ENCODE measurements around the gene PTGFRN. TPM values are rescaled to one million over a fixed set of nuclear protein-coding genes. Genes with fewer than 3 reads are reported as not detected.

PTGFRN gene
- total and polyA plus RNA-seq, 2 of the 4 experiments (the other 2 are of a cell fraction) = 0.90 to 1.1 TPM

- H2AK5ac ChIP-seq (ENCODE audit: low read depth, low read length) = no peak overlapping the region
- BruUV-seq (replicated peaks) = no TSS peak
- H3K9me3 ChIP-seq (ENCODE audit: control insufficient read depth, insufficient read depth, low read length) = no peaks in the 10 kb centered on the region
- dilution Hi-C loops (cut with HindIII; ENCODE audit: low sequenced_read_pairs, unreplicated experiment) (no loop called here), in situ Hi-C loops (cut with MboI; ENCODE audit: low sequenced_read_pairs) (no loop called here), intact Hi-C loops (cut with micrococcal nuclease) (no loop called here)
- no peak overlapping the region for H3K9ac ChIP-seq (ENCODE audit: low read depth, low read length)
- no peaks in the 10 kb centered on the region for H3K4me1 ChIP-seq (ENCODE audit: control insufficient read depth, insufficient read depth, low read length)
- ChIA-PET POLR2A (ENCODE audit: unreplicated experiment) (no interaction called here), CTCF (no interaction called here)
- no peak overlapping the region for H3K27ac ChIP-seq (ENCODE audit: insufficient read depth, low read length)
- H3K9me1 ChIP-seq (ENCODE audit: insufficient read depth, low read length) = no peaks in the 10 kb centered on the region
- H4K20me1 ChIP-seq (ENCODE audit: insufficient read depth, low read length) = no peaks in the 10 kb centered on the region
- TF ChIP-seq CEBPB (IDR thresholded peaks at IDR 0.05; ENCODE audit: low read depth, low read length) (no peak), CTCF (conservative IDR thresholded peaks at IDR 0.05; ENCODE audit: low read depth, low read length) (no peak)
- H3K4me3 ChIP-seq (ENCODE audit: insufficient read depth, low read depth, low read length) = no peak overlapping the region
- no peak overlapping the region for H3K4ac ChIP-seq (ENCODE audit: low read depth, low read length)
- DNase-seq (no peak), ATAC-seq (ENCODE audit: low read depth) (no peak)
- H4K8ac ChIP-seq (ENCODE audit: low read depth in 2 of 2, low read length in 2 of 2) = no peak overlapping the region
- no peak overlapping the region for H3K4me2 ChIP-seq (ENCODE audit: low read depth, low read length)
- H4K5ac ChIP-seq (ENCODE audit: low read depth, low read length) = no peak overlapping the region
- H3K27me3 ChIP-seq (ENCODE audit: control insufficient read depth, insufficient read depth, low read length) = no peaks in the 10 kb centered on the region; the same call in 1 of the 2 replicates
- H3K14ac ChIP-seq (replicated peaks; ENCODE audit: low read depth, low read length) = no peak overlapping the region
- no peak overlapping the region for H3K56ac ChIP-seq (ENCODE audit: extremely low read depth, insufficient read depth, low read length)
- H3K18ac ChIP-seq (ENCODE audit: low read depth, low read length) = no peak overlapping the region
- H2BK15ac ChIP-seq (ENCODE audit: low read depth, low read length) = no peak overlapping the region
- WGBS, 2 experiments (ENCODE audit: extremely low coverage in 2 of 2, insufficient read length in 1 of 2) = 70% methylated on average over 2 of the region's 7 CpGs; no CpG with 5 or more reads in 1 of the 2 experiments
- H3K79me1 ChIP-seq (ENCODE audit: low read depth in 1 of 2, low read length in 2 of 2) = no peaks in the 10 kb centered on the region
- H4K91ac ChIP-seq (ENCODE audit: insufficient read depth, low read depth, low read length) = no peak overlapping the region
- H2BK120ac ChIP-seq (ENCODE audit: low read depth, low read length) = no peak overlapping the region
- H2BK20ac ChIP-seq (ENCODE audit: low read depth, low read length) = no peak overlapping the region
- no peak overlapping the region for H2BK5ac ChIP-seq (ENCODE audit: low read depth, low read length, poor library complexity, severe bottlenecking)
- H3K23ac ChIP-seq (ENCODE audit: low read depth, low read length) = no peak overlapping the region
- no peak overlapping the region for H2AK9ac ChIP-seq (replicated peaks; ENCODE audit: low read depth, low read length, poor library complexity)
- no peak overlapping the region for H2AFZ ChIP-seq (replicated peaks; ENCODE audit: low read length, poor library complexity)
- H3K36me3 ChIP-seq (ENCODE audit: control insufficient read depth, insufficient read depth, low read length) = no peaks in the 10 kb centered on the region
Measured at GRCh38 chr1:116956378-116956777, 46.7 kb downstream of the PTGFRN start.
